ENCODE results near the gene CNTN1. TPM values are rescaled to one million over a fixed set of nuclear protein-coding genes. Genes with fewer than 3 reads are reported as not detected.

Gene CNTN1
- total and polyA plus RNA-seq, 2 of the 8 experiments (the other 6 are each of a cell fraction or from before 2014, with no cell fraction given), result 7.2 to 21.8 TPM

GRCh38 chr12:41061192-41061591 lies 369.0 kb downstream of the CNTN1 start:
- no peak for FAIRE-seq
- TF ChIP-seq SUZ12 (IDR thresholded peaks at IDR 0.05; ENCODE audit: low read length) (no peak), MAFK (IDR thresholded peaks at IDR 0.05; ENCODE audit: low read depth, low read length) (no peak), CHD1 (IDR thresholded peaks at IDR 0.05; ENCODE audit: low read depth, low read length) (no peak), RBBP5 (IDR thresholded peaks at IDR 0.05; ENCODE audit: borderline replicate concordance, low read depth, low read length) (no peak), CEBPB (IDR thresholded peaks at IDR 0.05; ENCODE audit: low read depth, low read length) (no peak), EGR1 (IDR thresholded peaks at IDR 0.05; ENCODE audit: borderline replicate concordance, low read depth, low read length) (no peak), TAF1 (IDR thresholded peaks at IDR 0.05; ENCODE audit: low read depth, low read length) (no peak), BCL11A (IDR thresholded peaks at IDR 0.05; ENCODE audit: low read depth in 2 of 2, low read length in 2 of 2) (no peak), SRF (IDR thresholded peaks at IDR 0.05; ENCODE audit: low read depth, low read length) (no peak), SAP30 (IDR thresholded peaks at IDR 0.05; ENCODE audit: insufficient read depth, insufficient replicate concordance, low read length) (no peak), CBX5 (IDR thresholded peaks at IDR 0.05; ENCODE audit: low read depth, low read length) (no peak), USF2 (IDR thresholded peaks at IDR 0.05; ENCODE audit: low read length) (no peak)
- no peak overlapping the region for H2BK12ac ChIP-seq (ENCODE audit: low read depth, low read length)

More at GRCh38 chr12:41061192-41061591, 369.0 kb downstream of the CNTN1 start:
- ChIA-PET POLR2A (ENCODE audit: partially characterized antibody) (no interaction called here), CTCF (ENCODE audit: partially characterized antibody) (no interaction called here)
- no peaks in the 10 kb centered on the region for H3K36me3 ChIP-seq (ENCODE audit: control insufficient read depth in 2 of 4, insufficient read depth in 4 of 4, low read length in 3 of 4)
- H4K20me1 ChIP-seq (replicated peaks in 1 of 2; ENCODE audit: control insufficient read depth in 1 of 2, insufficient read depth in 2 of 2, low read length in 2 of 2), result no peaks in the 10 kb centered on the region
- H3K27me3 ChIP-seq (replicated peaks in 1 of 4; ENCODE audit: control insufficient read depth in 3 of 4, extremely low read depth in 1 of 4, insufficient read depth in 3 of 4, low read length in 3 of 4), result no peaks in the 10 kb centered on the region
- H2AK5ac ChIP-seq (ENCODE audit: low read depth, low read length), result no peak overlapping the region
- no peaks in the 10 kb centered on the region for H3K9me3 ChIP-seq (ENCODE audit: insufficient read depth in 2 of 2, low read depth in 1 of 2, low read length in 1 of 2)
- H3K18ac ChIP-seq (ENCODE audit: extremely low read depth, low read length), result no peak overlapping the region
- no peak overlapping the region for H2BK5ac ChIP-seq (ENCODE audit: low read depth, low read length)
- H3K4me2 ChIP-seq (ENCODE audit: insufficient read depth in 1 of 2, low read depth in 2 of 2, low read length in 2 of 2), result no peak overlapping the region
- no peak overlapping the region for H3K4me3 ChIP-seq (ENCODE audit: extremely low read depth in 1 of 4, insufficient read depth in 2 of 4, low read depth in 3 of 4, low read length in 4 of 4)
- no peak overlapping the region for H4K5ac ChIP-seq (ENCODE audit: insufficient read length, low read depth, low read length)
- H3K4me1 ChIP-seq (replicated peaks in 1 of 4; ENCODE audit: control insufficient read depth in 3 of 4, insufficient read depth in 4 of 4, low read length in 3 of 4), result peaks cover 0 to 4% (median 0%) of the 10 kb centered on the region in 4 experiments; a peak in 1 of 7 replicates
- no peaks in the 10 kb centered on the region for H3K23me2 ChIP-seq (ENCODE audit: low read depth, low read length)
- 87% methylated on average over 2 of the region's 2 CpGs; no CpG with 5 or more reads in 1 of the 2 experiments for WGBS, 2 experiments (ENCODE audit: extremely low coverage in 1 of 2, insufficient coverage in 1 of 2, insufficient read length in 1 of 2, insufficient replicate concordance in 2 of 2, low coverage in 1 of 2, low lambda C conversion rate in 2 of 2, missing lambda C conversion rate in 1 of 2)
- no peaks in the 10 kb centered on the region for H3K79me1 ChIP-seq (ENCODE audit: low read depth, low read length)
- H3K23ac ChIP-seq (ENCODE audit: insufficient read length), result no peak overlapping the region
- no peak overlapping the region for H3K9ac ChIP-seq (replicated peaks in 1 of 4; ENCODE audit: extremely low read depth in 1 of 4, low read depth in 3 of 4, low read length in 3 of 4)
- H3K79me2 ChIP-seq (ENCODE audit: control insufficient read depth in 1 of 2, insufficient read depth in 2 of 2, low read length in 2 of 2), result no peaks in the 10 kb centered on the region
- H4K8ac ChIP-seq (ENCODE audit: extremely low read depth, insufficient read depth, low read length), result no peak overlapping the region
- DNase-seq (ENCODE audit: low read depth in 1 of 2, low spot score in 2 of 2), result no peak
- no peak overlapping the region for H4K91ac ChIP-seq (replicated peaks; ENCODE audit: insufficient read length, low read length)
- no peak overlapping the region for H3K14ac ChIP-seq (ENCODE audit: insufficient read length)
- no peak overlapping the region for H2BK120ac ChIP-seq (replicated peaks; ENCODE audit: low read depth, low read length)
- no peak overlapping the region for H2AFZ ChIP-seq (ENCODE audit: low read length)
- H3K4ac ChIP-seq (replicated peaks; ENCODE audit: insufficient read length, low read depth, low read length), result no peak overlapping the region
- no peak overlapping the region for H3K56ac ChIP-seq (replicated peaks; ENCODE audit: insufficient read length, low read depth, low read length)
- H3K27ac ChIP-seq (ENCODE audit: low read depth, low read length), result no peak overlapping the region
- H2BK15ac ChIP-seq (ENCODE audit: low read length), result no peak overlapping the region
- H2BK20ac ChIP-seq (ENCODE audit: low read length), result no peak overlapping the region

Measured in H1 (cell line).